ENCODE results near the gene PAX8.

Gene PAX8

DNA sequence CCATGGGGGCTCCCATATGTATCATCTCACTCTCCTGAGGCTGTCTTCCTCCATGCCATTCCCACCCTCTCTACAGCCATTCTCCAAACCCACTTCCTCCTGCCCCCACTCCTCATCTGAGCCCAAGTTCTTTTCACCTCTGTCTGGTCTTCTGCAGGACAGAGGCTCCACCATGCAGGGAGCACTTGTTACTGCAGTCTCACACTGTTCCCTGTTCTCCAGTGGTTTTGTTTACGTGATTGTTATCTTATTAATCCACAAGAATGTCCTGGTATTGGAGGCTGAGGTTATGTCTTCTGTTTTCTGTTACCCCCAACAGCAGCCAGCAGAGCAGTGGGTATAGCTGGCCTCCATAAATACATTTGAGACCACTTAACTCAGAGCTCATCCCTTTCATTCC lies 51.4 kb downstream of the PAX8 start:
- no peak overlapping the region for H3K4me3 ChIP-seq (ENCODE audit: low read length)
- DNase-seq (ENCODE audit: low read depth): no peak
- TF ChIP-seq, protein P1, sequence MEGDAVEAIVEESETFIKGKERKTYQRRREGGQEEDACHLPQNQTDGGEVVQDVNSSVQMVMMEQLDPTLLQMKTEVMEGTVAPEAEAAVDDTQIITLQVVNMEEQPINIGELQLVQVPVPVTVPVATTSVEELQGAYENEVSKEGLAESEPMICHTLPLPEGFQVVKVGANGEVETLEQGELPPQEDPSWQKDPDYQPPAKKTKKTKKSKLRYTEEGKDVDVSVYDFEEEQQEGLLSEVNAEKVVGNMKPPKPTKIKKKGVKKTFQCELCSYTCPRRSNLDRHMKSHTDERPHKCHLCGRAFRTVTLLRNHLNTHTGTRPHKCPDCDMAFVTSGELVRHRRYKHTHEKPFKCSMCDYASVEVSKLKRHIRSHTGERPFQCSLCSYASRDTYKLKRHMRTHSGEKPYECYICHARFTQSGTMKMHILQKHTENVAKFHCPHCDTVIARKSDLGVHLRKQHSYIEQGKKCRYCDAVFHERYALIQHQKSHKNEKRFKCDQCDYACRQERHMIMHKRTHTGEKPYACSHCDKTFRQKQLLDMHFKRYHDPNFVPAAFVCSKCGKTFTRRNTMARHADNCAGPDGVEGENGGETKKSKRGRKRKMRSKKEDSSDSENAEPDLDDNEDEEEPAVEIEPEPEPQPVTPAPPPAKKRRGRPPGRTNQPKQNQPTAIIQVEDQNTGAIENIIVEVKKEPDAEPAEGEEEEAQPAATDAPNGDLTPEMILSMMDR (IDR thresholded peaks at IDR 0.05; ENCODE audit: insufficient read depth, low read depth, low read length, missing control alignments): no peak

DNA sequence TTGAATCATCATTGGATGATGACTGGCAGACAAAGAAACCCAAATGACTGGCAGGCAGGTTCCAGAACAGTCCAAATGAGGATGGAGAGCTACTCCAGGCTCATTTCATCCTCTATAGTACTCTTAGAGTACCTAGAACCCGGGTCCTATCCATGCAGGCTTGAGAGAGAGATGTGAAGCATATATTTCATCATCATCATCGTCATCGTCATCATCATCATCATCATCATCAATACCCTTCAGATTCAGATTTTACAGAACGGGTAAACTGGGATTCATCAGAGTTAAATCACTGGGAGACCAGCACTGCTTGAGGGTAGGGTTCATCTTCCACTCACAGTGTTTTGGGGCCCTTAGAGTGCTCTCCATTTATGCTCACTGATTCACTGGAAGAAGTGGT lies 52.3 kb downstream of the PAX8 start:
- TF ChIP-seq, protein P1 (IDR thresholded peaks at IDR 0.05; ENCODE audit: insufficient read depth, low read depth, low read length, missing control alignments): no peak
- no peak overlapping the region for H3K4me3 ChIP-seq (ENCODE audit: low read length)
- no peak for DNase-seq (ENCODE audit: low read depth)

DNA sequence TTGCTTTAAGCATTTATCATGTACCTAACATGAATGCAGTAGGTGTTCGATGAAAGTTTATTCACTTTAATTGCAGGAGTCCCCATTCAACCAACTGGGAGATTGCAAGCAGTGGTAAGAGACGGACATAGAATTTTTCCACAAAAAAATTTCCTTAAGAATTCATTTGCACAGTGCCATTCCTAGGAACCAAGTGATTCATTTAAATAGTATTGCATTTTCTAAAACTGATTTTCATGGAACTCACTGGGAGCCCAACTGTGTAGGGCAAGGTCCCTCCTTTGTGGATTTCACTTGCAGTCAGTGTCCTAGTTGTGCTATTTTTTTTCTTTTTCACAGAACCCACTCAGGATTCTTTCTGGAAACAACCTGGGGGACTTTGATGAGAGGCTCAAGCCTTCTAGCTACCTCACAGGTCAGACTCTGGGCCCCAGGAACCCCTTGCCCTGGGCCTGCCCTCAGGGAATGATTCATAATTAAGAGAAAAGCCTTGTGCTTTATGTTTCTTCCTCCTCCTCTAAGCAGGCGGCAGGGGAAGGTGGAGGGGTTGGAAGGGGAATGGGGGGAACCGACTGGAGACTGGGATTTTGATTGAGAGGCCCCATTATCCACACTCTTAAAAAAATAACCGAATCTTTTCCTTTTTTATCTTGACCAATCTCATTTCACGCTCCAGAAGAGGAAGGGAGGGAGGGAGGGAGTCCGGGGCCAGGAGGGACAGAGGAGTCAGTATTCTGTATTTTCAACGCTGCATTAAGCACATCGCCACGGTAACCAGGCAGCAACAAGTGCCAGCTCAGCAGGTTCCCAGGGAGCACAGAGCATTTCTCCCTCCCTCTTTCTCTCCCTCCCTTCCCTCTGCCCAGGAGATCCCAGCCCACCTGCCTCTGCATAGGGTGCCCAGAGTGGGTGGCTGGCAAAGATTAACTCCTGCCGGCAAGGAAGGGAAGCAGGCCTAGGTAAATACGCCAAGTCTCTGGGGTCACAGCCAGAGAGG lies 53.2 kb downstream of the PAX8 start:
- TF ChIP-seq, protein P1 (IDR thresholded peaks at IDR 0.05; ENCODE audit: insufficient read depth, low read depth, low read length, missing control alignments): no peak
- no peak overlapping the region for H3K4me3 ChIP-seq (ENCODE audit: low read length)
- no peak for DNase-seq (ENCODE audit: low read depth)

DNA sequence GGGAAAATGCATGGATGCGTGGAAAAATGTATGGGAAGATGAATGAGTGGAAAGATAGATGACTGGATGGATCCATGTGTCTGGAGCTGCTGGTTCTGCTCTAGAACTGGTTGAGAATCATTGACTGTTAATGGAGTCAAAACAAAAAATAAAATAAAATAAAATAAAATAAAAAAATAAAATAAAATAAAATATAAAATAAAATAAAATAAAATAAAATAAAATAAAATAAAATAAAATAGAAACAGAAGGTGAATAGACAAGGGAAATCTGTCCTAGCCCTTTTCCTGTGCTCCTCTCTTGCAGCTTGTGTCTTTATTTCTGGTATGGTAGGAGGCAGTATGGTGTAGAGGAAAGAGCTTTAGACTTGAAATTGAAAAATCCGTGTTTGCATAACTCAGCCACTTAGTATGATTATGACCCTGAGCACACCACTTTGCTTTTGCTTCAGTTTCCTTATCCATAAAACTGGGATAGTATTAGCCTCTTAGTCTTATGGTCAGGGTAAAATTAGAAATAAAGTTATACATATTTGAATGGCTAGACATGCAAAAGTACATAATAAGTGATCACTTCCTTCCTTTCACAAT lies 54.0 kb downstream of the PAX8 start:
- no peak overlapping the region for H3K4me3 ChIP-seq (ENCODE audit: low read length)
- no peak for DNase-seq (ENCODE audit: low read depth)
- TF ChIP-seq, protein P1 (IDR thresholded peaks at IDR 0.05; ENCODE audit: insufficient read depth, low read depth, low read length, missing control alignments): no peak

DNA sequence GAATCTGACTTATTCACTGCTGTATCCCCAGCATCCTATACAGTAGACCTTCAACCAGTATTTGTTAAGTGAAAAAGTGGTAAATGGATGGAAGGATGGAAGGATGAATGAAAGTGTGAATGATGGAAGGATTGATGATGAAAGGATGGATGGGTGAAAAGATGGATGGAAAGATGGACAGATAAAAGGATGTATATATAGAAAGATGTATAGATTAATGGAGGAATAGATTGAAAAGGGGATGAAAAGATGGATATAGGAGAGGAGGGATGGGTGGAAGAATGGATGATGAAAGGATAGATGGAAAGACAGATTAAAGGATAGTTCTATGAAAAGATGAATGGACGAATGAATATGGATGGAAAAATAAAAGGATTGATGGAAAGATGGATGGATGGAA lies 54.9 kb downstream of the PAX8 start:
- no peak overlapping the region for H3K4me3 ChIP-seq (ENCODE audit: low read length)
- DNase-seq (ENCODE audit: low read depth): no peak
- TF ChIP-seq, protein P1 (IDR thresholded peaks at IDR 0.05; ENCODE audit: insufficient read depth, low read depth, low read length, missing control alignments): no peak

DNA sequence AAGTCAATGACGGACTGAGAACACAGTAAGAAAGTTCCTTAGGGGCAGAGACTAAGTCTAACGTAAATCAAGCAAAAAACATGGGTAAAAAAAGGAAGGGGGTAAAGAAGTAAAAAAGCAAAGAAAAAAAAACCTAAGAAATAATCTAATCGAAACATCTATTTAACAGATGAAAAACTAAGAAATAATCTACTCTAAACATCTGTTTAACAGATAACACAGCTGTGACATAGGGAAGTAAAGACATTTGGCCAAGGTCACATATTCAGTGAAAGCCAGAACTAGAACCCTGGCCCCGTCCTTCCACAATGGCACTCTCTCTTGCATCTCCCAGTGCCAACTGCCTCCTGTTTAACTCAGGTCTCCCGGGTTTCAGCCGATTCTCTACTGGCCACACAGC lies 56.9 kb downstream of the PAX8 start:
- DNase-seq (ENCODE audit: low read depth): no peak
- no peak overlapping the region for H3K4me3 ChIP-seq (ENCODE audit: low read length)
- TF ChIP-seq, protein P1 (IDR thresholded peaks at IDR 0.05; ENCODE audit: insufficient read depth, low read depth, low read length, missing control alignments): no peak
